Activated T-cell treated with anti-CD3 and anti-CD28 coated beads, Interleukin-2, amount 50 U/mL, for 4 hours (primary cell): ENCODE results near the gene ADSL. TPM values are rescaled to one million over a fixed set of nuclear protein-coding genes. Genes with fewer than 3 reads are reported as not detected.
A peak's percentile ranks its signal among the peaks of the same experiment; 100 is the strongest.
"Not testable (repeated sequence)": the region's sequence is repeated elsewhere in the genome, so short reads cannot be mapped to it uniquely, and the experiment has no call there.

Experiments used
- ATAC-seq, 2 donors: fragments of 200-7000 bp; cut with Tn5 transposase; one replicate each; pipeline ENCODE4 v1.10.0; 2021
- DNase-seq: peaks from one replicate; pipeline ENCODE4 v3.0.0-alpha.2; 2020
- H3K27me3 Mint-ChIP-seq: one replicate; pipeline ENCODE4 v1.8.0; 2021; ENCODE audit warnings: low read depth, mixed read lengths
- H3K36me3 Mint-ChIP-seq: one replicate; pipeline ENCODE4 v1.8.0; 2022; ENCODE audit warnings: mixed read lengths; ENCODE audit not compliant: insufficient read depth
- H3K4me1 Mint-ChIP-seq: one replicate; pipeline ENCODE4 v1.8.0; 2021; ENCODE audit warnings: low read depth, mixed read lengths
- H3K4me3 Mint-ChIP-seq: one replicate; pipeline ENCODE4 v1.8.0; 2021; ENCODE audit warnings: mild to moderate bottlenecking, moderate library complexity, mixed read lengths
- H3K9me3 Mint-ChIP-seq: one replicate; pipeline ENCODE4 v1.8.0; 2021; ENCODE audit warnings: mixed read lengths
- total RNA-seq, 3 donors: library from RNA; stranded (reverse); gene quantifications; one replicate each; pipeline ENCODE4 v1.2.1, GENCODE V29; 2021

Gene ADSL
- total RNA-seq, 3 donors from 2014 or later, result 183 to 218 (median 204) TPM

GRCh38 chr22:40368016-40368415 lies 21.7 kb downstream of the ADSL start:
- no peaks in the 10 kb centered on the region for H3K27me3 Mint-ChIP-seq
- H3K36me3 Mint-ChIP-seq, result peaks cover 47% of the 10 kb centered on the region
- peaks cover 13% of the 10 kb centered on the region for H3K4me1 Mint-ChIP-seq
- DNase-seq, result no peak
- no peak for ATAC-seq
- no peaks in the 10 kb centered on the region for H3K9me3 Mint-ChIP-seq
- no peak overlapping the region for H3K4me3 Mint-ChIP-seq

- ATAC-seq (no peak), DNase-seq (no peak)
- H3K36me3 Mint-ChIP-seq, result peaks cover 44% of the 10 kb centered on the region
- H3K4me3 Mint-ChIP-seq, result no peak overlapping the region
- H3K9me3 Mint-ChIP-seq, result no peaks in the 10 kb centered on the region
- H3K27me3 Mint-ChIP-seq, result no peaks in the 10 kb centered on the region
- H3K4me1 Mint-ChIP-seq, result peaks cover 18% of the 10 kb centered on the region
These were observed 22.5 kb downstream of the ADSL start for GRCh38 chr22:40368836-40369235.

- Mint-ChIP-seq H3K27me3 (no peaks in the 10 kb centered on the region), H3K4me3 (no peak overlapping the region), H3K9me3 (no peaks in the 10 kb centered on the region), H3K36me3 (peaks cover 5% of the 10 kb centered on the region), H3K4me1 (peaks cover 33% of the 10 kb centered on the region)
- ATAC-seq, result no peak
- no peak for DNase-seq
These were observed 28.3 kb downstream of the ADSL start for GRCh38 chr22:40374567-40374966.

GRCh38 chr22:40376149-40376548 lies 29.8 kb downstream of the ADSL start:
- H3K9me3 Mint-ChIP-seq, result no peaks in the 10 kb centered on the region
- H3K36me3 Mint-ChIP-seq, result peaks cover 5% of the 10 kb centered on the region
- no peak overlapping the region for H3K4me3 Mint-ChIP-seq
- ATAC-seq, result no peak
- DNase-seq, result no peak
- H3K4me1 Mint-ChIP-seq, result peaks cover 33% of the 10 kb centered on the region
- no peaks in the 10 kb centered on the region for H3K27me3 Mint-ChIP-seq

- peaks cover 31% of the 10 kb centered on the region for H3K4me1 Mint-ChIP-seq
- H3K27me3 Mint-ChIP-seq, result no peaks in the 10 kb centered on the region
- H3K9me3 Mint-ChIP-seq, result no peaks in the 10 kb centered on the region
- H3K36me3 Mint-ChIP-seq, result peaks cover 3% of the 10 kb centered on the region
- no peak overlapping the region for H3K4me3 Mint-ChIP-seq
- ATAC-seq, result no peak
- no peak for DNase-seq
These were observed 31.6 kb downstream of the ADSL start for GRCh38 chr22:40377931-40378330.

- not testable (repeated sequence) for H3K36me3 Mint-ChIP-seq, H3K27me3 Mint-ChIP-seq, ATAC-seq, H3K4me3 Mint-ChIP-seq, DNase-seq, H3K9me3 Mint-ChIP-seq
- H3K4me1 Mint-ChIP-seq, result peaks cover 32% of the 10 kb centered on the region
These were observed 32.1 kb downstream of the ADSL start for GRCh38 chr22:40378448-40378847.

- DNase-seq (no peak), ATAC-seq (no peak)
- Mint-ChIP-seq H3K4me1 (peaks cover 45% of the 10 kb centered on the region), H3K4me3 (no peak overlapping the region), H3K27me3 (no peaks in the 10 kb centered on the region), H3K36me3 (no peaks in the 10 kb centered on the region), H3K9me3 (no peaks in the 10 kb centered on the region)
These were observed 35.2 kb downstream of the ADSL start for GRCh38 chr22:40381461-40381860.

GRCh38 chr22:40383905-40384304 lies 37.6 kb downstream of the ADSL start:
- H3K9me3 Mint-ChIP-seq, result no peaks in the 10 kb centered on the region
- H3K4me3 Mint-ChIP-seq, result no peak overlapping the region
- peaks cover 8% of the 10 kb centered on the region for H3K36me3 Mint-ChIP-seq
- H3K4me1 Mint-ChIP-seq, result peaks cover 61% of the 10 kb centered on the region
- H3K27me3 Mint-ChIP-seq, result no peaks in the 10 kb centered on the region
- ATAC-seq, result no peak
- DNase-seq, result no peak

- DNase-seq (no peak), ATAC-seq (peak; percentile 77 to 85)
- Mint-ChIP-seq H3K36me3 (peaks cover 10% of the 10 kb centered on the region), H3K27me3 (no peaks in the 10 kb centered on the region), H3K4me1 (peaks cover 57% of the 10 kb centered on the region), H3K4me3 (peak overlapping the region; percentile 75), H3K9me3 (no peaks in the 10 kb centered on the region)
These were observed 38.9 kb downstream of the ADSL start for GRCh38 chr22:40385036-40385782.

- H3K9me3 Mint-ChIP-seq, result no peaks in the 10 kb centered on the region
- no peak for ATAC-seq
- peaks cover 67% of the 10 kb centered on the region for H3K4me1 Mint-ChIP-seq
- H3K36me3 Mint-ChIP-seq, result peaks cover 14% of the 10 kb centered on the region
- no peaks in the 10 kb centered on the region for H3K27me3 Mint-ChIP-seq
- H3K4me3 Mint-ChIP-seq, result no peak overlapping the region
- no peak for DNase-seq
These were observed 41.4 kb downstream of the ADSL start for GRCh38 chr22:40387746-40388145.

GRCh38 chr22:40388231-40388630 lies 41.9 kb downstream of the ADSL start:
- DNase-seq (no peak), ATAC-seq (no peak)
- Mint-ChIP-seq H3K27me3 (no peaks in the 10 kb centered on the region), H3K9me3 (no peaks in the 10 kb centered on the region), H3K4me3 (no peak overlapping the region), H3K36me3 (peaks cover 14% of the 10 kb centered on the region), H3K4me1 (peaks cover 64% of the 10 kb centered on the region)

GRCh38 chr22:40391417-40391816 lies 45.1 kb downstream of the ADSL start:
- Mint-ChIP-seq H3K4me1 (peaks cover 62% of the 10 kb centered on the region), H3K9me3 (no peaks in the 10 kb centered on the region), H3K27me3 (no peaks in the 10 kb centered on the region), H3K36me3 (peaks cover 19% of the 10 kb centered on the region), H3K4me3 (no peak overlapping the region)
- DNase-seq (no peak), ATAC-seq (no peak)

- Mint-ChIP-seq H3K9me3 (no peaks in the 10 kb centered on the region), H3K4me1 (peaks cover 63% of the 10 kb centered on the region), H3K36me3 (peaks cover 19% of the 10 kb centered on the region), H3K4me3 (no peak overlapping the region), H3K27me3 (no peaks in the 10 kb centered on the region)
- ATAC-seq, result no peak
- no peak for DNase-seq
These were observed 46.3 kb downstream of the ADSL start for GRCh38 chr22:40392618-40393017.

GRCh38 chr22:40394607-40395006 lies 48.3 kb downstream of the ADSL start:
- no peaks in the 10 kb centered on the region for H3K9me3 Mint-ChIP-seq
- H3K4me3 Mint-ChIP-seq, result no peak overlapping the region
- H3K36me3 Mint-ChIP-seq, result peaks cover 9% of the 10 kb centered on the region
- H3K4me1 Mint-ChIP-seq, result peaks cover 63% of the 10 kb centered on the region
- ATAC-seq, result no peak
- DNase-seq, result no peak
- no peaks in the 10 kb centered on the region for H3K27me3 Mint-ChIP-seq

- DNase-seq (no peak), ATAC-seq (no peak)
- Mint-ChIP-seq H3K9me3 (no peaks in the 10 kb centered on the region), H3K4me3 (no peak overlapping the region), H3K36me3 (peaks cover 8% of the 10 kb centered on the region), H3K27me3 (no peaks in the 10 kb centered on the region), H3K4me1 (peaks cover 68% of the 10 kb centered on the region)
These were observed 49.3 kb downstream of the ADSL start for GRCh38 chr22:40395607-40396006.
